GM13977 (cell line): ENCODE results near the gene EPAS1.

Experiments used
- DNase-seq: peaks from one replicate; pipeline ENCODE4 v3.0.0; 2012; ENCODE audit warnings: low spot score
- in situ Hi-C: fragments of 300-500 bp; cut with MboI; formaldehyde crosslinking; loops from one replicate; pipeline ENCODE4 v1.12.0; 2022; ENCODE audit warnings: low sequenced_read_pairs, low pct_unique_long_range_greater_than_20kb, mixed read lengths, inconsistent platforms; ENCODE audit not compliant: unreplicated experiment
- TF ChIP-seq, protein P1 (sequence below): IDR thresholded peaks from 2 replicates; pipeline ENCODE4 v1.5.1; 2012; ENCODE audit warnings: mild to moderate bottlenecking, control low read depth; ENCODE audit not compliant: insufficient read depth; ENCODE audit errors: extremely low read depth, missing control alignments

The EPAS1 gene

GRCh38 chr2:46328829-46329228 lies 31.6 kb downstream of the EPAS1 start:
- TF ChIP-seq, protein P1, sequence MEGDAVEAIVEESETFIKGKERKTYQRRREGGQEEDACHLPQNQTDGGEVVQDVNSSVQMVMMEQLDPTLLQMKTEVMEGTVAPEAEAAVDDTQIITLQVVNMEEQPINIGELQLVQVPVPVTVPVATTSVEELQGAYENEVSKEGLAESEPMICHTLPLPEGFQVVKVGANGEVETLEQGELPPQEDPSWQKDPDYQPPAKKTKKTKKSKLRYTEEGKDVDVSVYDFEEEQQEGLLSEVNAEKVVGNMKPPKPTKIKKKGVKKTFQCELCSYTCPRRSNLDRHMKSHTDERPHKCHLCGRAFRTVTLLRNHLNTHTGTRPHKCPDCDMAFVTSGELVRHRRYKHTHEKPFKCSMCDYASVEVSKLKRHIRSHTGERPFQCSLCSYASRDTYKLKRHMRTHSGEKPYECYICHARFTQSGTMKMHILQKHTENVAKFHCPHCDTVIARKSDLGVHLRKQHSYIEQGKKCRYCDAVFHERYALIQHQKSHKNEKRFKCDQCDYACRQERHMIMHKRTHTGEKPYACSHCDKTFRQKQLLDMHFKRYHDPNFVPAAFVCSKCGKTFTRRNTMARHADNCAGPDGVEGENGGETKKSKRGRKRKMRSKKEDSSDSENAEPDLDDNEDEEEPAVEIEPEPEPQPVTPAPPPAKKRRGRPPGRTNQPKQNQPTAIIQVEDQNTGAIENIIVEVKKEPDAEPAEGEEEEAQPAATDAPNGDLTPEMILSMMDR = no peak
- in situ Hi-C loops = no loop called here
- DNase-seq = no peak

GRCh38 chr2:46329340-46329739 lies 32.1 kb downstream of the EPAS1 start:
- DNase-seq = no peak
- in situ Hi-C loops = no loop called here

DNA sequence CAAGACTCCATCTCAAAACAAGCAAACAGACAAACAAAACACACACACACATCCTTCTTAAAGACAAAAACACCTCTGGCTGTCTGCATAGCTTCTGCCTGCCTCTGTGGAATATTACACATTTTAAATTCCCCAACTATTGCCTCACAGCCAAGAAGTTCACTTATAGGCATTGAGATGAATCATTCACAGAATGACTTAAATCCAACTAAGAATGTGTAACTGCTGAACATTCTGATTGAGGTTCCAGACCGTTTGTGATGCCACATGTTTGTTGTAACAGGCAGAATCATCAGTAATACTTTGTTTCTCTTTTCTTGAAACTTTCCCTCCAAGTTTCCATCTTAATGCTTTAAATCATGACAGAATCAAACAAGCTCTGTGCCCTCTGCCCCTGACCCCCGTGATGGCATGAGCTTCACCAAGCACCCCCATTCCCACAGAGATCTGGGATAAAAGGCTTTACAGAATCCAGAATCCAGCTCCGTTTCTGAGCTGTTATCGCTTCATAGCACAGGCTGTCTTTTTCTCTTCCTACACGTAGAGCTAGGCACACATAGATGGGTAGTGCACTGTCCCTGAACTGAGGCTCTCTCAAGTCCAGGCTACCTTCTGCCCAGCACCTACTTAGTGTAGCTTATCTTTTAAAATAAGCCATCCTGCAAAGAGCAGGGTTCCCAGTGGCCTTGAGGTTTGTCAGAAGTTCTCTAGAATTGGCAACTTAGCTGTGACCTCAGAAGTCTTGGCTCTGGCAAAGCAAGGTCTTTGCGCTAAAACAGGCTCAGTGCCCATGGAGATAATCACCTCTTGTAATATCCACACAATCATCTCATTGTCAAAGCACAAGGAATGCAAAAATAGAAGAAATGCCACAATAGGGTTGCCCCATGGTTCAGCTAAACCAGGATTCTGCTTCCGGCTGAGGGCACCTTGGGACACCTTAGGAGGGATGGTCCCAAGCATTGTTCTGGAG lies 32.9 kb downstream of the EPAS1 start:
- TF ChIP-seq, protein P1 = no peak
- DNase-seq = no peak
- in situ Hi-C loops = no loop called here

More at GRCh38 chr2:46329340-46329739, 32.1 kb downstream of the EPAS1 start:
- TF ChIP-seq, protein P1 = no peak

DNA sequence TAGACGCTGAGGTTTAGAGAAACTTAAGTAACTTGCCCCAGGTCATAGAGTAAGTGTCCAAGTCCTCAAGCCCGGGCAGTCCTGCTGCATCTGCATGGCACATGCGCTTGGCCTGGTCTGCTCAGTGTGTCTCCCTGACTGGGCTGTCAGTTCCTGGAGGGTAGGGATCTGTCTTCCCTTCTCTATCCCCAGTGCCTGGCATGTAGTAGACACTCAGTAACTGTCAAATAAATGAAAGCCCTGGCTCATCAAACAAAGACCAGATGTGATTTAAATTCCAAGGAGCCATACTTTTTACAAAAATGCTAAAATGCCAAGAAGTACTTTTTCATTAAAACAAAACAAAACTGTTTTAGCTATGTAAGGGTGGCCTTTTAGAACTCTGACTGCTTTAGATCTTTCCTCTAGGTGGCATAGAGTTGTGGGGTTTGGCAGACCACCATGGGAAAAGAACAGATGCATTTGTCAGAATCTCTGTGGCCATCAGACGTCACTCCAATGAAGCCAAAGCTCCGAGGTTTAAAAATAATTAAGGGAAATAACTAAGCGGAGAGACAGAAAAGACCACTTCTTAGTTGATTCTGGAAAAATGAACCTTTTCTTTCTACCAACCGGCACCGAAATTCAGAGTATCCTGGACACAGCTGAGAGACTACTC lies 34.0 kb downstream of the EPAS1 start:
- in situ Hi-C loops = no loop called here
- TF ChIP-seq, protein P1 = no peak
- no peak for DNase-seq

DNA sequence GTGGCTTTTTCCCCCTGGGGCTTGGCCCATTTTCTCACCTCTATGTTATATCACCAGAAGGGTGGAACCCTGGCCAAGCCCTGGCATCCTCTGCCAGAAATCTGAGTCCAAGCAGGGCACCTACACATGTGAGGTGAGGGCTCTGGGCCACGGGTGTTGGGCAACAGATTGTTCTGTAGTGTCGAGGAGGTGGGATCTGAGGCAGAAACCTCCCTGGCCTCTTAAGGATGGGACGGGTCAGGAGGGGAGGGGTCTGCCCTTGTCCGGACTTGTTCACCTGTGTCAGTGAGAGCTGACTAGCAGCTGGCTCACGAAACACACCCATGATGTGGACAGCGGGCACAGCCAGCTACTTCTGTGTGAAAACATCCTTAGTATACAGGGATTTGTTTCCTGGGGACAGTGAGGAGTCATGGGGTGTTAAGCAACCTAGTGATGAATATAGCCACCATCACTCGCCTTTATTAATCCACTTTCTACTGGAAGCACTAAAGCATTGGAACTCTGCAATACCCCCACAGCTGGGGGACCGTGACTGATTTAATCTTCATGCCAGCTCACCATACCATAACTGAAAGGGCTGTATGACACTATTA lies 35.6 kb downstream of the EPAS1 start:
- no peak for DNase-seq
- in situ Hi-C loops = no loop called here
- TF ChIP-seq, protein P1 = no peak

GRCh38 chr2:46333912-46334311 lies 36.7 kb downstream of the EPAS1 start:
- in situ Hi-C loops = no loop called here
- TF ChIP-seq, protein P1 = no peak
- DNase-seq = no peak
